K562 (cell line): ENCODE data around the gene CARD11. TPM values are rescaled to one million over a fixed set of nuclear protein-coding genes. Genes with fewer than 3 reads are reported as not detected.
A peak's percentile ranks its signal among the peaks of the same experiment; 100 is the strongest.

Experiments
- ATAC-seq: fragments of 200-7000 bp; cut with Tn5 transposase; 3 replicates; pipeline ENCODE4 v1.9.1; 2020; ENCODE audit warnings: moderate library complexity
- BruUV-seq: library from RNA; stranded (reverse); fragments of 400-500 nt; replicated peaks from 2 replicates; lab custom pipeline; 2021; lab: Mats Ljungman, UMichigan
- CTCF ChIA-PET: fragments of 300-600 bp; formaldehyde crosslinking; extraction: SDS; loops from one replicate; lab custom pipeline; 2021; ENCODE audit warnings: low intra/inter-chr PET ratio; lab: Yijun Ruan, JAX
- POLR2A ChIA-PET: fragments of 300-600, 350-650 bp; sonication (Branson Sonifier 250); formaldehyde crosslinking; extraction: SDS; loops from one replicate; lab custom pipeline; 2021; ENCODE audit warnings: antibody characterized with exemption, inconsistent platforms; lab: Yijun Ruan, JAX
- DNase-seq, 4 experiments: peaks; one replicate each; pipeline versions ENCODE4 v3.0.0 to v3.0.0-alpha.2; 2011 to 2018; ENCODE audit warnings: low spot score in 3 of 4, mixed read lengths in 3 of 4; ENCODE audit errors: extremely low read depth in 1 of 4
- FAIRE-seq: peaks from 2 replicates; lab custom pipeline; 2011; peaks lifted over from hg19 to GRCh38; lab: Jason Lieb, UNC
- H2AFZ ChIP-seq: 2 replicates; pipeline ENCODE4 v1.6.0; 2011; ENCODE audit warnings: low read depth, low read length, control low read depth, inconsistent platforms
- H3K27ac ChIP-seq: fragments of 200-600 bp; 3 replicates; pipeline ENCODE4 v1.8.0; 2011; ENCODE audit warnings: low read depth, mild to moderate bottlenecking, control low read depth, inconsistent platforms, low read length, moderate library complexity, mixed read lengths; ENCODE audit errors: extremely low read depth
- H3K27me3 ChIP-seq, 2 experiments: fragments of 300-600 bp in 1 of 2; 2 replicates in 1 of 2; 3 replicates in 1 of 2; pipeline versions ENCODE4 v1.6.0 to v1.8.0; 2011; ENCODE audit warnings: inconsistent platforms in 2 of 2, low read length in 2 of 2, mild to moderate bottlenecking in 1 of 2, mixed read lengths in 1 of 2, moderate library complexity in 1 of 2; ENCODE audit not compliant: control insufficient read depth in 2 of 2, insufficient read depth in 2 of 2
- H3K36me3 ChIP-seq: fragments of 300-600 bp; 3 replicates; pipeline ENCODE4 v1.8.0; 2011; ENCODE audit warnings: mild to moderate bottlenecking, low read length, inconsistent platforms; ENCODE audit not compliant: control insufficient read depth, insufficient read depth
- H3K4me1 ChIP-seq, 2 experiments: fragments of 200-600 bp in 1 of 2; replicated peaks in 1 of 2; 2 replicates in 1 of 2; 3 replicates in 1 of 2; pipeline versions ENCODE4 v1.5.1 to v1.8.0; 2011; ENCODE audit warnings: inconsistent platforms in 2 of 2, low read length in 2 of 2, mild to moderate bottlenecking in 1 of 2, mixed read lengths in 1 of 2, moderate library complexity in 1 of 2; ENCODE audit not compliant: control insufficient read depth in 2 of 2, insufficient read depth in 2 of 2
- H3K4me2 ChIP-seq: 2 replicates; pipeline ENCODE4 v1.6.1; 2011; ENCODE audit warnings: low read length, control low read depth, inconsistent platforms, mixed read lengths; ENCODE audit not compliant: insufficient read depth
- H3K4me3 ChIP-seq: fragments of 200-600 bp; sonication (generic), shearing (Covaris generic); 2 replicates; pipeline ENCODE4 v1.5.1; 2016; ENCODE audit warnings: control low read depth, inconsistent platforms
- H3K79me2 ChIP-seq: fragments of 200-600 bp; 3 replicates; pipeline ENCODE4 v1.8.0; 2011; ENCODE audit warnings: low read length, inconsistent platforms; ENCODE audit not compliant: control insufficient read depth, insufficient read depth
- H3K9ac ChIP-seq, 2 experiments: 2 replicates each; pipeline versions ENCODE4 v1.6.0 to v1.6.1; 2011; ENCODE audit warnings: low read depth in 2 of 2, low read length in 2 of 2, control low read depth in 1 of 2, inconsistent platforms in 1 of 2, mild to moderate bottlenecking in 1 of 2, mixed read lengths in 1 of 2; ENCODE audit not compliant: insufficient read depth in 1 of 2
- H3K9me1 ChIP-seq: one replicate; pipeline ENCODE4 v1.6.0; 2011; ENCODE audit warnings: inconsistent platforms, mild to moderate bottlenecking, low read length, moderate library complexity; ENCODE audit not compliant: control insufficient read depth, insufficient read depth
- H3K9me3 ChIP-seq: replicated peaks from 2 replicates; pipeline ENCODE4 v1.5.1; 2011; ENCODE audit warnings: low read depth, low read length, inconsistent platforms; ENCODE audit not compliant: control insufficient read depth, insufficient read depth
- H4K20me1 ChIP-seq: replicated peaks from 2 replicates; pipeline ENCODE4 v1.6.1; 2011; ENCODE audit warnings: low read length, inconsistent platforms, mixed read lengths; ENCODE audit not compliant: control insufficient read depth, insufficient read depth
- CBFA2T3 ChIP-seq: fragments of 450-650 bp; IDR thresholded peaks from 2 replicates; pipeline ENCODE4 v1.6.1; 2017
- FOXJ3 ChIP-seq: sonication (generic); formaldehyde crosslinking; IDR thresholded peaks from 2 replicates; pipeline ENCODE4 v1.4.0; 2020; ENCODE audit warnings: mild to moderate bottlenecking, missing genetic modification reagents
- KDM1A ChIP-seq, 2 experiments: fragments of 450-650 bp; IDR thresholded peaks; 2 replicates each; pipeline ENCODE4 v1.6.1; 2016; ENCODE audit warnings: mild to moderate bottlenecking in 2 of 2
- MCM7 ChIP-seq, 2 experiments: fragments of 450-650 bp; IDR thresholded peaks; 2 replicates each; pipeline ENCODE4 v1.6.1; 2016 to 2018
- SRSF3 ChIP-seq: fragments of 200-400 bp; formaldehyde crosslinking; IDR thresholded peaks from 2 replicates; pipeline ENCODE4 v1.6.1; 2016; ENCODE audit warnings: mild to moderate bottlenecking, low read length, moderate library complexity; ENCODE audit not compliant: insufficient read depth
- TARDBP ChIP-seq: fragments of 450-650 bp; IDR thresholded peaks from 2 replicates; pipeline ENCODE4 v1.6.1; 2016
- YBX1 ChIP-seq: fragments of 450-650 bp; IDR thresholded peaks from 2 replicates; pipeline ENCODE4 v1.7.1; 2016; ENCODE audit warnings: mild to moderate bottlenecking
- ZNF24 ChIP-seq: fragments of 450-650 bp; IDR thresholded peaks from 2 replicates; pipeline ENCODE4 v1.6.1; 2016
- WGBS: fragments of 100-300 bp; shearing (Covaris generic); methylation state at CpG from one replicate; pipeline ENCODE4 v1.1.6; 2016; ENCODE audit warnings: low coverage, mixed read lengths; ENCODE audit not compliant: insufficient coverage; ENCODE audit errors: missing lambda C conversion rate; 5-methylcytosine and 5-hydroxymethylcytosine counted together
- in situ Hi-C: fragments of 300-500 bp; cut with MboI; formaldehyde crosslinking; loops from 4 replicates; pipeline ENCODE4 v1.15.0; 2018; ENCODE audit warnings: inconsistent platforms, mixed read lengths
- intact Hi-C: fragments of 100-400 bp; cut with micrococcal nuclease; formaldehyde crosslinking; loops from 2 replicates; pipeline ENCODE4 v1.14.2; 2022
- polyA plus RNA-seq, 8 experiments: library from polyadenylated mRNA; depleted of rRNA in 4 of 8; stranded (reverse) in 5 of 8; unstranded in 3 of 8; fragments of >200 nt; fragmentation: Nextera tagmentation in 2 of 8; fragmentation: Illumina TruSeq in 1 of 8; extraction: Ambion mirVana in 2 of 8; extraction: Trizol in 1 of 8; gene quantifications; 2 replicates each; pipeline versions ENCODE4 v1.2.1 to v1.2.3, GENCODE V29; 2011 to 2014; ENCODE audit warnings: inconsistent platforms in 1 of 8, missing spikeins in 1 of 8
- total RNA-seq, 7 experiments: library from RNA; depleted of rRNA in 6 of 7; stranded (reverse); fragments of >200 nt in 6 of 7; fragmentation: Illumina TruSeq in 2 of 7; extraction: Trizol in 2 of 7; gene quantifications; 2 replicates each; pipeline versions ENCODE4 v1.2.1 to v1.2.3, GENCODE V29; 2011 to 2021; ENCODE audit warnings: low replicate concordance in 1 of 7

The CARD11 gene
- total and polyA plus RNA-seq, 9 of the 15 experiments (the other 6 are each of a cell fraction or from before 2014, with no cell fraction given): 0.07 to 12.8 (median 5.7) TPM

DNA sequence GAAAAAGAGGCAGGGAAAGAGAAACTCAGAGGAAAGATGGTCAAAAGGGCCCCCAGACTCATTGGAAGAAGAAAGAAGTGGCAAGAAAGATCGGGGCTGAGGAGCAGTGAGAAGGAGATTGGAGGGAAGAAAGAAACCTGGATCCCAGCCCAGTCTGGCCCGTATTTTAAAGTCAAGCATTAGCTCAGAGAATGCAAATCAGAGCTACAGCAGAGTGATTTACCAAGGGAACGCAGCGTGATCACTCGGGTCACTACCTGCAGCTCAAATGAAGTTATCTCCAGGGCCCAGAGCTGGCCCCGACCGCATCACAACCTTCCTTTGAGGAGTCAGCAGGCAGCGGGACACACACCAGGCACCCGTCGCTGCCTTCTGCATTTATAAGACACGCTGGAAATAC, 72.8 kb downstream of the CARD11 start:
- TF ChIP-seq KDM1A (IDR thresholded peaks at IDR 0.05) (peak; percentile 60 to 67), YBX1 (no peak), CBFA2T3 (peak; percentile 42), SRSF3 (no peak)
- Histone ChIP-seq H3K4me3 (no peak overlapping the region), H4K20me1 (no peaks in the 10 kb centered on the region), H3K9me1 (no peaks in the 10 kb centered on the region), H3K27me3 (no peaks in the 10 kb centered on the region), H2AFZ (no peak overlapping the region), H3K4me2 (no peak overlapping the region), H3K27ac (no peak overlapping the region), H3K79me2 (no peaks in the 10 kb centered on the region), H3K9ac (no peak overlapping the region), H3K36me3 (no peaks in the 10 kb centered on the region), H3K4me1 (peaks cover 0 to 2% of the 10 kb centered on the region in 2 experiments; a peak in 1 of 5 replicates), H3K9me3 (peaks cover 5% of the 10 kb centered on the region)
- no TSS peak for BruUV-seq
- 46% methylated on average over 11 of the region's 11 CpGs for WGBS
- ChIA-PET CTCF (no interaction called here), POLR2A (interaction anchor here (0.6 kb wide), 1 partner anchor 191 kb away, joined by 3 read pairs; no protein-coding TSS in a partner anchor)
- in situ Hi-C loops: no loop called here
- no peak for FAIRE-seq
- DNase-seq: no peak
- intact Hi-C loops: no loop called here
- no peak for ATAC-seq

DNA sequence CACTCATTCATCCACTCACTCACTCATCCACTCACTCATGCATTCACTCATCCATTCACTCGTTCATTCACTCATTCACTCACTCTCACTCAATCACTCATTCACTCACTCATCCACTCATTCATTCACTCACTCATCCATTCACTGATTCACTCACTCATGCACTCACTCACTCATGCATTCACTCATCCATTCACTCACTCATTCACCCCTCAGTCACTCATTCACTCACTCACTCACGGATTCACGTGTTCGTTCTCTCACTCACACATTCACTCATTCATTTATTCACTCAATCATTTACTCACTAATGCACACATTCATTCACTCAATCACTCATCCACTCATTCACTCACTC, 73.4 kb downstream of the CARD11 start:
- POLR2A ChIA-PET: no interaction called here
- TF ChIP-seq FOXJ3 (CRISPR knock-in tag) (no peak), TARDBP (no peak), MCM7 (IDR thresholded peaks at IDR 0.05) (no peak), ZNF24 (peak; percentile 79; the same call in 1 of the 2 replicates)
- TF ChIP-seq, all 486 proteins: peak for 1
- no TSS peak for BruUV-seq

More for the DNA sequence above, 73.4 kb downstream of the CARD11 start:
- FAIRE-seq (no peak), DNase-seq (no peak), ATAC-seq (no peak)
- in situ Hi-C loops: no loop called here
- Histone ChIP-seq H3K36me3 (no peaks in the 10 kb centered on the region), H3K4me2 (no peak overlapping the region), H3K4me3 (no peak overlapping the region), H3K9me3 (peaks cover 8% of the 10 kb centered on the region), H3K9ac (no peak overlapping the region), H3K27me3 (no peaks in the 10 kb centered on the region), H3K79me2 (no peaks in the 10 kb centered on the region), H3K9me1 (no peaks in the 10 kb centered on the region), H2AFZ (no peak overlapping the region), H3K4me1 (peaks cover 0 to 2% of the 10 kb centered on the region in 2 experiments; a peak in 1 of 5 replicates), H4K20me1 (no peaks in the 10 kb centered on the region), H3K27ac (no peak overlapping the region)
- CTCF ChIA-PET: no interaction called here
- 68% methylated on average over 4 of the region's 4 CpGs for WGBS
- intact Hi-C loops: no loop called here
